ENCODE data around the gene AKR1B1. TPM values are rescaled to one million over a fixed set of nuclear protein-coding genes. Genes with fewer than 3 reads are reported as not detected.

Gene AKR1B1
- total RNA-seq, 2 experiments from 2014 or later: 75.7 to 167 TPM

DNA sequence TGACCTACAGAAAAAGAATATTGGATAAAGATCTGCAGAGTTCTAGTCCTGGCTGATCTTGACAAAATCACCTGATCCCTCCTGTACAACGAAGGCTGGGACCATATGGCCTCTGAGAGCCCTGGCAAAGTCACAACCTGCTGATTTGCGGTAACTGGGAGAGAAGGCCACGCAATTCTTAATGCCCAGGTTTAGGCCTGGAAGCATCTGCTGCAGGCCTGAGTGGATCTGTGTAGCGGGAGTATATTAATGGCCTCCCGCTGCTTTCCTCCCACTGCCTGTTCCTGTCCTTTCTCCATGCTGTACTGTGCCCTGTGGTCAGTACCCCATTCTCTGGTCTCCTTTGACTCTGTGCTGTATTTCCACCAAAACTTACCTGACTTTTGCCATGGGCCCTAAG lies 24.2 kb downstream of the AKR1B1 start:
- H3K36me3 ChIP-seq (ENCODE audit: insufficient read depth, low read length): peaks cover 1% of the 10 kb centered on the region; the same call in 1 of the 2 replicates
- no peak for TF ChIP-seq EZH2phosphoT487 (IDR thresholded peaks at IDR 0.05; ENCODE audit: borderline replicate concordance, low read depth, low read length)
- TF ChIP-seq, protein P1, sequence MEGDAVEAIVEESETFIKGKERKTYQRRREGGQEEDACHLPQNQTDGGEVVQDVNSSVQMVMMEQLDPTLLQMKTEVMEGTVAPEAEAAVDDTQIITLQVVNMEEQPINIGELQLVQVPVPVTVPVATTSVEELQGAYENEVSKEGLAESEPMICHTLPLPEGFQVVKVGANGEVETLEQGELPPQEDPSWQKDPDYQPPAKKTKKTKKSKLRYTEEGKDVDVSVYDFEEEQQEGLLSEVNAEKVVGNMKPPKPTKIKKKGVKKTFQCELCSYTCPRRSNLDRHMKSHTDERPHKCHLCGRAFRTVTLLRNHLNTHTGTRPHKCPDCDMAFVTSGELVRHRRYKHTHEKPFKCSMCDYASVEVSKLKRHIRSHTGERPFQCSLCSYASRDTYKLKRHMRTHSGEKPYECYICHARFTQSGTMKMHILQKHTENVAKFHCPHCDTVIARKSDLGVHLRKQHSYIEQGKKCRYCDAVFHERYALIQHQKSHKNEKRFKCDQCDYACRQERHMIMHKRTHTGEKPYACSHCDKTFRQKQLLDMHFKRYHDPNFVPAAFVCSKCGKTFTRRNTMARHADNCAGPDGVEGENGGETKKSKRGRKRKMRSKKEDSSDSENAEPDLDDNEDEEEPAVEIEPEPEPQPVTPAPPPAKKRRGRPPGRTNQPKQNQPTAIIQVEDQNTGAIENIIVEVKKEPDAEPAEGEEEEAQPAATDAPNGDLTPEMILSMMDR (conservative IDR thresholded peaks at IDR 0.05; ENCODE audit: low read length): no peak
- no peaks in the 10 kb centered on the region for H3K79me2 ChIP-seq (ENCODE audit: insufficient read depth, low read depth, low read length)

DNA sequence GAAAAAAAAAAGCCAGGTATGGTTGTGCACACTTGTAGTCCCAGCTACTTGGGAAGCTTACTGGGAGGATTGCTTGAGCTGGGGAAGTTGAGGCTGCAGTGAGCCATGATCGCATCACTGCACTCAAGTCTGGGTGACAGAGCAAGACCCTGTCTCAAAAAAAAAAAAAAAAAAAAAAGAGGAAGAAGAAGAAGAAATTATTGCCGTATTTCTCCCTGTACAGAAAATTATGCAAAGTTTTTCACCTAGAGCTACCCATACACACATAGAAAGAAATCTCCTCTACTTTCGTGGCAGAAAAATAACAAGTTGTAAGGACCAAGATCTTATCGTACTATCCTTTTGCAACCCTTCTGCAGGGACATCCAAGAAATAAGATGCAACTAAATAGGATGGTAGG lies 25.5 kb downstream of the AKR1B1 start:
- Histone ChIP-seq H3K4me1 (ENCODE audit: insufficient read depth, low read length, poor library complexity, severe bottlenecking) (peaks cover 8% of the 10 kb centered on the region), H4K20me1 (ENCODE audit: insufficient read depth, low read length) (no peaks in the 10 kb centered on the region), H3K4me2 (ENCODE audit: low read length) (peak overlapping the region; percentile 76), H3K9me3 (ENCODE audit: low read length) (no peaks in the 10 kb centered on the region), H3K4me3 (ENCODE audit: low read depth, low read length, poor library complexity, severe bottlenecking) (no peak overlapping the region), H3K9me2 (ENCODE audit: insufficient read depth, low read length) (no peaks in the 10 kb centered on the region), H3K79me2 (ENCODE audit: insufficient read depth, low read depth, low read length) (no peaks in the 10 kb centered on the region), H2AFZ (ENCODE audit: low read length) (peak overlapping the region; percentile 82; the same call in 1 of the 2 replicates), H3K36me3 (ENCODE audit: insufficient read depth, low read length) (no peaks in the 10 kb centered on the region), H3K27ac (ENCODE audit: low read depth, low read length, poor library complexity, severe bottlenecking) (no peak overlapping the region)
- POLR2A ChIA-PET: interaction anchor here (1.1 kb wide), 3 partner anchors 25 to 73 kb away, joined by 3 to 6 read pairs (median 5); no protein-coding TSS in a partner anchor
- no TSS peak for BruUV-seq (replicated peaks)
- no peak for DNase-seq (ENCODE audit: low spot score)
- CTCF ChIA-PET (ENCODE audit: unreplicated experiment): interaction anchor here (0.9 to 1.8 kb wide), 5 partner anchors 25 to 295 kb away, joined by 3 to 18 read pairs (median 7); partner anchors contain the start of genes AKR1B1 and AKR1B15
- TF ChIP-seq, protein P1 (conservative IDR thresholded peaks at IDR 0.05; ENCODE audit: low read length): no peak
- TF ChIP-seq EZH2phosphoT487 (IDR thresholded peaks at IDR 0.05; ENCODE audit: borderline replicate concordance, low read depth, low read length): no peak
- intact Hi-C loops (cut with micrococcal nuclease; ENCODE audit: unreplicated experiment): loop anchor here (2.0 to 10.0 kb wide), 3 partner anchors 45 to 511 kb away; no protein-coding TSS in a partner anchor

More for the DNA sequence above, 24.2 kb downstream of the AKR1B1 start:
- H2AFZ ChIP-seq (ENCODE audit: low read length): no peak overlapping the region
- intact Hi-C loops (cut with micrococcal nuclease; ENCODE audit: unreplicated experiment): loop anchor here (5.0 to 10.0 kb wide), 2 partner anchors 268 to 510 kb away; no protein-coding TSS in a partner anchor
- CTCF ChIA-PET (ENCODE audit: unreplicated experiment): no interaction called here
- no peak overlapping the region for H3K4me3 ChIP-seq (ENCODE audit: low read depth, low read length, poor library complexity, severe bottlenecking)
- BruUV-seq (replicated peaks): no TSS peak
- H4K20me1 ChIP-seq (ENCODE audit: insufficient read depth, low read length): no peaks in the 10 kb centered on the region
- H3K27ac ChIP-seq (ENCODE audit: low read depth, low read length, poor library complexity, severe bottlenecking): no peak overlapping the region
- no peaks in the 10 kb centered on the region for H3K9me3 ChIP-seq (ENCODE audit: low read length)
- POLR2A ChIA-PET: no interaction called here
- DNase-seq (ENCODE audit: low spot score): no peak
- no peaks in the 10 kb centered on the region for H3K9me2 ChIP-seq (ENCODE audit: insufficient read depth, low read length)
- H3K4me1 ChIP-seq (ENCODE audit: insufficient read depth, low read length, poor library complexity, severe bottlenecking): peaks cover 8% of the 10 kb centered on the region
- no peak overlapping the region for H3K4me2 ChIP-seq (ENCODE audit: low read length)

All from OCI-LY7 (cell line).